ENCODE measurements around the gene SLC30A7. TPM values are rescaled to one million over a fixed set of nuclear protein-coding genes. Genes with fewer than 3 reads are reported as not detected.

SLC30A7 gene
- total RNA-seq, 1 experiment from 2014 or later, result 20.7 TPM

- H3K27me3 Mint-ChIP-seq (ENCODE audit: low read depth), result no peaks in the 10 kb centered on the region
- H3K9me3 Mint-ChIP-seq, result no peaks in the 10 kb centered on the region
- POLR2A ChIA-PET, result no interaction called here
- H3K4me1 Mint-ChIP-seq, result peaks cover 26% of the 10 kb centered on the region
- DNase-seq (ENCODE audit: low spot score) (no peak), ATAC-seq (no peak)
- TF ChIP-seq ZNF423 (CRISPR knock-in tag; IDR thresholded peaks at IDR 0.05), result no peak
- TF ChIP-seq, protein P1, sequence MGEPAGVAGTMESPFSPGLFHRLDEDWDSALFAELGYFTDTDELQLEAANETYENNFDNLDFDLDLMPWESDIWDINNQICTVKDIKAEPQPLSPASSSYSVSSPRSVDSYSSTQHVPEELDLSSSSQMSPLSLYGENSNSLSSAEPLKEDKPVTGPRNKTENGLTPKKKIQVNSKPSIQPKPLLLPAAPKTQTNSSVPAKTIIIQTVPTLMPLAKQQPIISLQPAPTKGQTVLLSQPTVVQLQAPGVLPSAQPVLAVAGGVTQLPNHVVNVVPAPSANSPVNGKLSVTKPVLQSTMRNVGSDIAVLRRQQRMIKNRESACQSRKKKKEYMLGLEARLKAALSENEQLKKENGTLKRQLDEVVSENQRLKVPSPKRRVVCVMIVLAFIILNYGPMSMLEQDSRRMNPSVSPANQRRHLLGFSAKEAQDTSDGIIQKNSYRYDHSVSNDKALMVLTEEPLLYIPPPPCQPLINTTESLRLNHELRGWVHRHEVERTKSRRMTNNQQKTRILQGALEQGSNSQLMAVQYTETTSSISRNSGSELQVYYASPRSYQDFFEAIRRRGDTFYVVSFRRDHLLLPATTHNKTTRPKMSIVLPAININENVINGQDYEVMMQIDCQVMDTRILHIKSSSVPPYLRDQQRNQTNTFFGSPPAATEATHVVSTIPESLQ (CRISPR knock-in tag; IDR thresholded peaks at IDR 0.05), result no peak
- no peak for TF ChIP-seq ZSCAN18 (CRISPR knock-in tag; IDR thresholded peaks at IDR 0.05)
- TF ChIP-seq, protein P2, sequence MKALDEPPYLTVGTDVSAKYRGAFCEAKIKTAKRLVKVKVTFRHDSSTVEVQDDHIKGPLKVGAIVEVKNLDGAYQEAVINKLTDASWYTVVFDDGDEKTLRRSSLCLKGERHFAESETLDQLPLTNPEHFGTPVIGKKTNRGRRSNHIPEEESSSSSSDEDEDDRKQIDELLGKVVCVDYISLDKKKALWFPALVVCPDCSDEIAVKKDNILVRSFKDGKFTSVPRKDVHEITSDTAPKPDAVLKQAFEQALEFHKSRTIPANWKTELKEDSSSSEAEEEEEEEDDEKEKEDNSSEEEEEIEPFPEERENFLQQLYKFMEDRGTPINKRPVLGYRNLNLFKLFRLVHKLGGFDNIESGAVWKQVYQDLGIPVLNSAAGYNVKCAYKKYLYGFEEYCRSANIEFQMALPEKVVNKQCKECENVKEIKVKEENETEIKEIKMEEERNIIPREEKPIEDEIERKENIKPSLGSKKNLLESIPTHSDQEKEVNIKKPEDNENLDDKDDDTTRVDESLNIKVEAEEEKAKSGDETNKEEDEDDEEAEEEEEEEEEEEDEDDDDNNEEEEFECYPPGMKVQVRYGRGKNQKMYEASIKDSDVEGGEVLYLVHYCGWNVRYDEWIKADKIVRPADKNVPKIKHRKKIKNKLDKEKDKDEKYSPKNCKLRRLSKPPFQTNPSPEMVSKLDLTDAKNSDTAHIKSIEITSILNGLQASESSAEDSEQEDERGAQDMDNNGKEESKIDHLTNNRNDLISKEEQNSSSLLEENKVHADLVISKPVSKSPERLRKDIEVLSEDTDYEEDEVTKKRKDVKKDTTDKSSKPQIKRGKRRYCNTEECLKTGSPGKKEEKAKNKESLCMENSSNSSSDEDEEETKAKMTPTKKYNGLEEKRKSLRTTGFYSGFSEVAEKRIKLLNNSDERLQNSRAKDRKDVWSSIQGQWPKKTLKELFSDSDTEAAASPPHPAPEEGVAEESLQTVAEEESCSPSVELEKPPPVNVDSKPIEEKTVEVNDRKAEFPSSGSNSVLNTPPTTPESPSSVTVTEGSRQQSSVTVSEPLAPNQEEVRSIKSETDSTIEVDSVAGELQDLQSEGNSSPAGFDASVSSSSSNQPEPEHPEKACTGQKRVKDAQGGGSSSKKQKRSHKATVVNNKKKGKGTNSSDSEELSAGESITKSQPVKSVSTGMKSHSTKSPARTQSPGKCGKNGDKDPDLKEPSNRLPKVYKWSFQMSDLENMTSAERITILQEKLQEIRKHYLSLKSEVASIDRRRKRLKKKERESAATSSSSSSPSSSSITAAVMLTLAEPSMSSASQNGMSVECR (CRISPR knock-in tag; IDR thresholded peaks at IDR 0.05; ENCODE audit: borderline replicate concordance), result no peak
- no peak for TF ChIP-seq MXD4 (CRISPR knock-in tag; IDR thresholded peaks at IDR 0.05; ENCODE audit: borderline replicate concordance)
- TF ChIP-seq KAT7 (CRISPR knock-in tag; IDR thresholded peaks at IDR 0.05; ENCODE audit: borderline replicate concordance), result no peak
- no peak for TF ChIP-seq JAZF1 (CRISPR knock-in tag; IDR thresholded peaks at IDR 0.05)
- peaks cover 5% of the 10 kb centered on the region for H3K36me3 Mint-ChIP-seq
- CTCF ChIA-PET, result no interaction called here
- H3K27ac Mint-ChIP-seq, result no peak overlapping the region
- H3K4me3 Mint-ChIP-seq, result peak overlapping the region; percentile 100
Measured at GRCh38 chr1:101027194-101027772, 131.4 kb downstream of the SLC30A7 start.

DNA sequence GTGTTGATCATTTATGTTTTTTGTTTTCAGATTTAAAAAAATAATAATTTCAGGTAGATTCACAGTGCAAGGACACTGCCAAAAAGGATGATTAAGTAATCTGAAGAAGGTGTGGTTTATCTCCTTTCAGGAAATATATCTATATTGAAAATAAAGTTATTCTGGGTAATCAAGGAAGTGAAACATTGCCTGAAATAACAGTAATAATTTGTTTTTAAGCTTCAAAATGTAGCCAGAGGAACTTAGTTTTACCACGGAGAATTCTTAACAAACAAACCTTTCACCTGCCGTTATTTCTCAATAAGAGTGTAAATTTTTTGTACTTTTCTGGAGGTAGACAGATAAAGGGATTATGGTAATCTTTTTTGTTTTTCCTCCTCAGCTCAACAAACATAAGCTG, 132.6 kb downstream of the SLC30A7 start:
- peaks cover 5% of the 10 kb centered on the region for H3K36me3 Mint-ChIP-seq
- peaks cover 20% of the 10 kb centered on the region for H3K4me1 Mint-ChIP-seq
- CTCF ChIA-PET, result no interaction called here
- H3K27ac Mint-ChIP-seq, result no peak overlapping the region
- POLR2A ChIA-PET, result no interaction called here
- H3K27me3 Mint-ChIP-seq (ENCODE audit: low read depth), result no peaks in the 10 kb centered on the region
- no peak for DNase-seq (ENCODE audit: low spot score)
- no peak for ATAC-seq
- TF ChIP-seq HMGA2 (CRISPR knock-in tag; IDR thresholded peaks at IDR 0.05) (no peak), CREM (CRISPR knock-in tag; IDR thresholded peaks at IDR 0.05) (no peak), ELF4 (CRISPR knock-in tag; IDR thresholded peaks at IDR 0.05; ENCODE audit: low read depth) (no peak), PRRX2 (CRISPR knock-in tag; IDR thresholded peaks at IDR 0.05) (no peak), ETV6 (CRISPR knock-in tag; IDR thresholded peaks at IDR 0.05) (no peak), SOX15 (CRISPR knock-in tag; IDR thresholded peaks at IDR 0.05) (no peak)
- no peak overlapping the region for H3K4me3 Mint-ChIP-seq
- H3K9me3 Mint-ChIP-seq, result no peaks in the 10 kb centered on the region

GRCh38 chr1:101029184-101029583, 133.3 kb downstream of the SLC30A7 start:
- H3K4me3 Mint-ChIP-seq, result no peak overlapping the region
- ChIA-PET POLR2A (interaction anchor here (0.5 kb wide), 1 partner anchor 921 kb away, joined by 3 read pairs; no protein-coding TSS in a partner anchor), CTCF (no interaction called here)
- DNase-seq (ENCODE audit: low spot score), result no peak
- H3K36me3 Mint-ChIP-seq, result no peaks in the 10 kb centered on the region; the same call in none of the 2 replicates
- H3K27ac Mint-ChIP-seq, result no peak overlapping the region
- peaks cover 20% of the 10 kb centered on the region for H3K4me1 Mint-ChIP-seq
- H3K27me3 Mint-ChIP-seq (ENCODE audit: low read depth), result no peaks in the 10 kb centered on the region
- no peak for ATAC-seq
- H3K9me3 Mint-ChIP-seq, result no peaks in the 10 kb centered on the region
- TF ChIP-seq FOXK1 (CRISPR knock-in tag; IDR thresholded peaks at IDR 0.05), result no peak
- TF ChIP-seq, protein P3, sequence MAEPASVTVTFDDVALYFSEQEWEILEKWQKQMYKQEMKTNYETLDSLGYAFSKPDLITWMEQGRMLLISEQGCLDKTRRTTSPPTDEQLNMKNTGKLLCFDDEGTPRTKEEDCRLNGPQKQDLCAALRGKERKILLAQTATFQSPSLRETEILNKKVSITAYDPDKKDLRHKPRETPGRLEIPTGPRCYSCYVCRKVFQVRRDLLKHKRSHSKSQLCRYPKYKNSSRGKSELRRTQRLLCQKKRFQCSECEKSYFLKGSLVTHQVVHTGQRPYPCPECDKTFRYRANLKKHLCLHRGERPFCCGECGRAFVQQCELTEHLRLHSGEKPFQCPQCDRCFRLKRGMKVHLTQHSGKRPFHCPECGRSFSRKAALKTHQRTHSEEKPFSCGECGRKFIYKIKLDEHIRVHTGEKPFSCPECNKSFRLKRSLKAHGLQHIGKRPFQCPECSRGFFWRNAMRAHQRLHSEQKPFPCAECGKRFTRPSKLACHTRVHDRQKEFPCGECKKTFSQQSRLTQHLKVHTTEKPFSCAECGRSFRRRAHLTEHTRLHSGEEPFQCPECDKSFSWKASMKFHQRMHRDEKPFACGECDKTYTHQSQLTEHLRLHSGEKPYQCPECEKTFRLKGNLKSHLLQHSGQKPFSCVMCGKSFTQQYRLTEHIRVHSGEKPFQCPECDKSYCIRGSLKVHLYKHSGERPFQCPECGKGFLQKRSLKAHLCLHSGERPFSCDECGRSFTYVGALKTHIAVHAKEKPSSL (CRISPR knock-in tag; conservative IDR thresholded peaks at IDR 0.05), result no peak
- no peak for TF ChIP-seq MXD4 (CRISPR knock-in tag; IDR thresholded peaks at IDR 0.05; ENCODE audit: borderline replicate concordance)
- no peak for TF ChIP-seq FOXP4 (CRISPR knock-in tag; IDR thresholded peaks at IDR 0.05)
- TF ChIP-seq, protein P4, sequence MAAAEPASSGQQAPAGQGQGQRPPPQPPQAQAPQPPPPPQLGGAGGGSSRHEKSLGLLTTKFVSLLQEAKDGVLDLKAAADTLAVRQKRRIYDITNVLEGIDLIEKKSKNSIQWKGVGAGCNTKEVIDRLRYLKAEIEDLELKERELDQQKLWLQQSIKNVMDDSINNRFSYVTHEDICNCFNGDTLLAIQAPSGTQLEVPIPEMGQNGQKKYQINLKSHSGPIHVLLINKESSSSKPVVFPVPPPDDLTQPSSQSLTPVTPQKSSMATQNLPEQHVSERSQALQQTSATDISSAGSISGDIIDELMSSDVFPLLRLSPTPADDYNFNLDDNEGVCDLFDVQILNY (CRISPR knock-in tag; IDR thresholded peaks at IDR 0.05), result no peak
- no peak for TF ChIP-seq NFATC4 (CRISPR knock-in tag; IDR thresholded peaks at IDR 0.05)
- TF ChIP-seq ZNF121 (CRISPR knock-in tag; IDR thresholded peaks at IDR 0.05), result no peak
- TF ChIP-seq SMAD3 (CRISPR knock-in tag; IDR thresholded peaks at IDR 0.05; ENCODE audit: borderline replicate concordance), result no peak
- no peak for TF ChIP-seq PRRX2 (CRISPR knock-in tag; IDR thresholded peaks at IDR 0.05)
